Left renal cortex interstitium (tissue), 4 donors: Measurements from ENCODE around the gene SERPINE2. TPM values are rescaled to one million over a fixed set of nuclear protein-coding genes. Genes with fewer than 3 reads are reported as not detected.

ENCODE experiments used
- DNase-seq, 4 donors: peaks; one replicate each; pipeline ENCODE4 v3.0.0-alpha.2; 2013; ENCODE audit warnings: low read depth in 4 of 4, low spot score in 2 of 4, missing footprints in 1 of 4
- polyA plus RNA-seq, 4 donors: library from polyadenylated mRNA; unstranded; fragments of 120-200 nt; gene quantifications; one replicate each; pipeline ENCODE4 v1.2.1, GENCODE V29; 2013; ENCODE audit not compliant: insufficient read length in 4 of 4

The SERPINE2 gene
- polyA plus RNA-seq, 4 donors = 95.5 to 140 (median 124) TPM

DNA sequence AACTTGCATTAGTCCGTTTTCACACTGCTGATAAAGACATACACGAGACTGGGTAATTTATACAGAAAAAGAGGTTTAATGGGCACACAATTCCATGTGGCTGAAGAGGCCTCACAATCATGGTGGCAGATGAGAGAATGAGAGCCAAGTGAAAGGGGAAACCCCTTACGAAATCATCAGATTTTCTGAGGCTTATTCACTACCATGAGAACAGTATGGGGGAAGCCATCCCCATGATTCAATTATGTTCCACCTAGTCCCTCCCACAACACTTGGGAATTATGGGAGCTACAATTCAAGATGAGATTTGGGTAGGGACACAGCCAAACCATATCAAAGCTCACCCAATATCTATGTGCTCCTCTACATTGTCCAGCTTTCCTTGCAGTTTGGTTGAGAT is 16.0 kb upstream of the SERPINE2 start:
- no peak for DNase-seq

DNA sequence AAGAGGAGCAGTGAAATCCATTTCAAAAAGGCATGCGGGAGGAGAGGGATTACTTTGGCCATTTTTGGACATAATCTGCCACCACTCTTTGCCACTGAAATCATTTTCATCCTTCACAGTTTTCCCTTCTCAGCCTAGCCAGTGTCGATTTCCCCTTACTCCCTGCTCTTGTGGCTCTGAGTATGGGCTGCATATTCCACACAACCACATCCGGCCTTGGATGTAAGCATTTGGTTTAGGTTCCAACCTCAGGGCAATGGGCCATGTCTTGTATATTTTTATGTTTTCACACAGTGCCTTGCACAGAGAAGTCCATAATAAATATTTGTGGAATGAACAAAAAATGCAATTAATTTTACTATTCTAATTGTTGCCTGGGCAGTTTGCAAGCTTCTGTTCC is 7.7 kb upstream of the SERPINE2 start:
- no peak for DNase-seq

DNA sequence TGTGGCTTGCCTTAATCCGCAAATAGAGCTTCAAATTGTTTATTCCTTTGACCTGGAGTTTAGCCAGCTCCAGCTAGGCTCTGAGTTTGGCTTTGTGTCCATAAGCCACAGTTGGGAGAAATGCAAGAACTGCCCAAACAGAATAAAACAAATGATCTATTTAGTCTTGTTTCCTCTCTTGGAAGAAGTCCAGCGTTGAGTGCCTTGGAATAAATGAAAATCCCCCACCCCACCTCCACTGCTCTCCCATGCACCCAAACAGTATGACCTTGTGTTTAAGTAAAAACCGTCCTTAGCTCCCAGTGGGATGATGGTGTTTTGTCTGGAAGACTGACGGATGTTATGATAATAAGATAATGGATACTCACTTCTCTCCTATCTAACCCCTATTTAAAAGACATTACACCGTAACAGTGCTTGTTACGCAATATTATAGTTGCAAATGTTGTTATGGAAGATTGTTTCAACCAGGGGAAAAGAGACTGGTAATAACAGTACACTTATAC is 3.2 kb upstream of the SERPINE2 start:
- DNase-seq = no peak

DNA sequence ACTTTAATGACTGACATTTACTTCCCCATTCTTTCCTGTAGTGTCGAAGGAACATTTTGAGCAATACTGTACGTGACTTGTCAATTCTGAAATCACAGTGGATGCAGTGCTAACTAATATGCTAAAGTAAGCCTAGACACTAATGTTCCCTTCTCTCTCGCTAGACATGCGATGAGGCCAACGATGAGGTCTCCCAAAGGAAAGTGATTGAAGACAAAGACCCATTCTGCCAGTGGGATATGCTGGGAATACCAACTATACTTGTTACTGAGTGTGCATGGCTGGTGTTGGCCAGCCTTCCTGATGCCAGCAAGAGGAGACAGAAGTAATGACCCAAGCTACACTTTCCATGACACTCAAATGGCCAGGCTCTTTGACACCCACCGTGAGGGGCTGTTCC is 2.5 kb upstream of the SERPINE2 start:
- no peak for DNase-seq

DNA sequence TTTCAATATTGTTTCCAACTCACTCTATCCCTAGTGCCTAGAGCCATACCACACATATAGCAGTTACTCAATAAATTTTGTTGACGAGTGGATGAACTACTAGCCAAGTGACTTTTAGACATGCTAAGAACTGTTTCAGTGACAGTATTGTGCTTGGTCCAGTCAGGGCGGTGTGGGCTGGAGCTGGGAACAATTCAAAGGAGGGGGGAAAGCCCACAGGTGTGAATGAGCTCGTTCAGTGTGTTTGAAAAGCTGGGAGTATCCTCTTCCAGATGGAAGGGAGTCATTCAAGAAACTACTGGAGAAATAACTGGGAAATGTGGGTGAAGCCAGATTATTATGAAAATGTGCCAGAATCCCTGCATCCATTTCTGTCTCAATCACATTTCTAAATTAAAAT is 1.7 kb upstream of the SERPINE2 start:
- DNase-seq = no peak

DNA sequence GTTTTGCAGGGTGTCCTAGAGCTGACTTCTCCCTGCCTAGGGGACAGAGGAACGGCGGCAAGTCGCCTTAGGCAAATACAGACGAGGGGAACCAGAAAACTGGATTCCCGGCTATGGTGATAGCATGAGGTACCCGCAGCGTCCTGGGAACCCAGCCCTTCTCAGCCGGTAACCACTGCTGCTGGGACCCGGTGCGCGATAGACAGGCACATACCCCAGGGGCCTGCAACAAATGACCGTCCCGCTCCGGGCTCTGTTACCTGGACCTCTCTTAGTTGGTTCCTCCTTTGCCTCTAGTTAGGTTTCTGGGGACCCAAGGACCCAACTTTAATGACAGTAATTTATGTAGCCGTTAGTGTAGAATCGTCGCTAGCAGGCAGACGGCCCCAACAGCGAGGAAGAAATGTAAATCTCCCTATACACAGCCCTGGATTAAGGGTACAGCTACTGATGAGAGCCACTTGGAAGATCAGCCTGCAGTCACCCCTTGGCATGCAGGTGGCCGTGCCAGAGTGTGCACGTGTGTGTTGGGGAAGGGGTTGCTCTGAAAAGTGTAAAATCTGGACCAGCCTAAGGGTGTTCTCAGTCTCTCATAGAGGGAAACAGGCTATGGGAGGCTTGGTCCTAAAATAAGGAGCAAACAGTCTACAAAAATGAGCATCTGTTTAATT is 819 bp upstream of the SERPINE2 start:
- DNase-seq = no peak

DNA sequence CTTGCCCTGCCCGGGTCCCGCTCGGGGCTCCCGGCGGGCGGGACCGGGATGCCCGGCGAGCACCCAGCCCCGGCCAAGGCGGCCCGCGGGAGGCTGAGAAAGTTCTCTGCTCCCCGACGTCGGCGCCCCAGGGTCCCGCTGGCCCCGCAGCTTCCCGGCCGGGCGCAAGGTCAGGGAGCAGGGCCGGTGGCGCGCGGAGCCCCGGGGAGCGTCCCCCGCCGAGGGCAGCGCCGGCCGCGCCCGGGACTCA is 331 bp downstream of the SERPINE2 start:
- no peak for DNase-seq

DNA sequence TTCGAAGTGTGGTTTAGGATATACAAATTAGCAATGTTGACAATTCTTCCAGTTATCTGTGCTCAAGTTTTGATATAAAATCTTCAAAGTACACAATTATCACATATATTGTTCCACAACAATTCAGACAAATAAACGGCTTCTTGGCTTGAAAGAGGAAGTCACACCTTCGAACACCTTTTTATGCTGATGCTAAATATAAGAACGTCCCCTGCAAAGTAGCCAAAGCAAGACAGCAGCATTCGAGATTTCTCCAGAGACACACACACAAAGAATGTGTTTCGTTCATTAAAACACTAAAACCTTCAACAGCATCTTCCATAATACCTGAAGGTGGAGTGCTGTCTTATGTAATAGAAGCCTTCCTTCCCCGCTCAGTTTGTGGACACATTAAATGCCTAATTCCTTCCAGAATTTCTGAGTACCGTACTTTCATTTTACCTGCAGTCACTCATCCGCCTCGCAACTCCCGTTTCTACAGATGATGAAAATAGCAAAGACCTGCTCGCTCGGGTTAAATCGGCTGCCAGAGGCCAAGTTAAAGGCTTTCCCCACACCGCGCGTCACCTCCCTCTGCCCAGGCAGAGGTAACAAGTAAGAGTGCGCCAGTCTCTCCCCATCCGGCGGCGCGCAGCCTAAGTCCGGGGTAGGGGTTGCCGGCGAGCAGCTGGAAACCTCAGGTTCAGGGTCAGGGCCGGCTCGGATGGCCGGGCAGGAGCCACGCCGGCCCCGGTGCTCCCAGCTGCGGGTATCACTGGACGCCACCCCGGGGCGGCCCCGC is 847 bp downstream of the SERPINE2 start:
- no peak for DNase-seq

DNA sequence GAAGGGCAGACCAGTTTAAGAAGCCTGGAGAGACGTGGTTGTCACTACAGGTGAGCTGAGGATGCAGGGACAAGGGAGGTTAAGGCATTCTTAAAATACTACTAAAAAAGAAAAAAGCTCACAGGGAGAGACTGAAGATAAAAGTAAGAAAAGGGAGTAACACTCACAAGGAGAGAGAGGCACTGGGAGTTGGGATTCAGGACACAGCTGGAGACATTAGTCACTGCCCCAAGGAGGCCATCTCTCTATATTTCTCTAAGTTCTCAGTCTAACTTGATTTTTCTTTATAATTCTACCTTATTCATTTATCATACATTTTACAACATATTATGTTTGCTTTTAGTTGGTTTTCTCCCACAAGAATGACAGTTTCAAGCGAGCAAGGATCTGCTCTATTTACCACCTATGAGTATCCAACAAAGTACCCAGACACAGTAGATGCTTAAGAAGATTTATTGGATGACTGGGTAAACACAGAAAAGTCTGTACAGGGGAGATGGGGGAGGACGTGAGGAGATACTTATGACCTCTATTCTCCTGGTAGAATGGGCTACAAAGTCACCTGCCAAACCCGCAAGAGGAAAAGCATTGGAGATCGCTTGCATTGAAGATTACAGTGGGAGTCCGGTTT is 2.2 kb downstream of the SERPINE2 start:
- no peak for DNase-seq

DNA sequence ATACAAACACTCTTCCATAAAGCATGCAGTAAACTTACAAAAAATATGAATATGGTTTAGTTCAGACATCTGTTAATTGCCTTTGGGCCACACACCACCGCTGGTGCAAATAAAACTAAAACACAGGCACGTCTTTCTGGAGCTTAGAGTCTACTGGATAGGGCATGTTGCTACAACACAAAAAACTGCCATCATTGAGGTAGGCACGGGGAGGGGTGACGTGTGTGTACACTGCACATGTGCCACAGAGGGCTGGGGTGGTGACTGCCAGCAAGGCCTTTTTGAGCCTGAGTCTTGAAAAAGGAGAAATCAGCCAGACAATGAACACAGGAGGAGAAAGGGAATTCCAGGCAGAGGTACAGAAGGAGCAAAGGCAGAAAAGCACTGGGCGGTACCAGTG is 5.1 kb downstream of the SERPINE2 start:
- no peak for DNase-seq

DNA sequence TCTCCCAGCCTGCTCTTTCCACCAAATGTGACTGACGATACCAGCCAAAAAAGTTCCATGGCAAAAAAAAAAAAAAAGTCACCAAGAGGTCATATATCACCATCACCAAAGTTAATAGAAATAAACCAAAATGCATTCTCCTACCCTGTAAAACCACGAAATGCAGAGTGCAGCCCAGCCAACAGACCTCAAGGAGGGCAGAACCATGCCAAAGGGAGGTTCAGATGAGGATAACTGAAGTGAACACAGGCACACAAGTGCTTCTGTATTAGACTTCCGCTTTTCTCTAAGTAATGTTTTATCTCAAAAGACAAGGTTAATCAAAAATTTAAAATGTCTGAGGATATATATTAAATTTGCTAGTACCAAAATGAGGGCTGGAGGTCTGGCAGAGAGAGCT is 5.5 kb downstream of the SERPINE2 start:
- no peak for DNase-seq

DNA sequence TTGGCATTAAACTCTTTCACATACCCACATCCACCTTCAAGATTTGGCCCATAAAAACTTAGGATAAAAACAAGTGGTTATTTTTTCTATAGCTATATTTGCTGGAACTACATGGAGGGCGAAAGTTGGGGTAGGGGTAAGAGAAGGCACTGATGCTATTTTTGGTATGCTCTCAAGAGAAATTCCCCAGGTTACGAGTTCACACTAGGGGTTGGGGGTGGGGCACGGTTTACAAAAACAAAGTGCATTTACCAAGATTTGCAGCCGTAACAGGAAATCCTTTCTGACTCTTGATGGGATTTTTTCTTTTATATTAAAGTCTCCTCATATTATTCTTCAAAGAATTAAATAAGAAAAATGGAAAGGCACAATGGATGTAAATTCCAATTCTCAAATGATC is 6.8 kb downstream of the SERPINE2 start:
- DNase-seq = no peak

DNA sequence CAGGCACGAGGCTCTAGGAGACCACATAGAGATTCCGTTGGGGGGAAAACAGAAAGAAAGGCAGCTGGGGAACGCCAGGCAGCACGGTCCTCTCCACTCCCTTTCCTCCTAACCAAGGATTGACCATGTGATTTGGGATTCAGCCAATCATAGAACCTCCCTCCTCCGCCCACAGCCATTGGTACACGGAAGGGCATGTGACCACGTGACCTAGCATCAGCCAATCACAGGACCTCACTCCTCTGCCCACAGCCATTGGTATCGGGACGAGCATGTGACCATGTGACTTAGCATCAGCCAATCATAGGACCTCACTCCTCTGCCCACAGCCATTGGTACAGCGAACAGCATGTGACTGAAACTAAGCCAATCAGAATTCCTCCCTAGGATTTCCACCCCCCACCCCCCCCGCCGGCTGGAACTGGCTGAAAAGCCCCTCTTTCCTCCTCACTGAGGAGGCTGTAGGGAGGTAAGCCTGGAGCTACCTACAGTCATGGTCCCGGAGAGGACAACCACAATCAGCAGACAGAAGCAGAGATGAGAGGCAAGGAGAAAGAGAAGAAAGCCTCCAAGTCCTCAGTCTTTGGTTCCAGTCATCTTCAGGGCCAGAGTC is 7.6 kb downstream of the SERPINE2 start:
- no peak for DNase-seq

DNA sequence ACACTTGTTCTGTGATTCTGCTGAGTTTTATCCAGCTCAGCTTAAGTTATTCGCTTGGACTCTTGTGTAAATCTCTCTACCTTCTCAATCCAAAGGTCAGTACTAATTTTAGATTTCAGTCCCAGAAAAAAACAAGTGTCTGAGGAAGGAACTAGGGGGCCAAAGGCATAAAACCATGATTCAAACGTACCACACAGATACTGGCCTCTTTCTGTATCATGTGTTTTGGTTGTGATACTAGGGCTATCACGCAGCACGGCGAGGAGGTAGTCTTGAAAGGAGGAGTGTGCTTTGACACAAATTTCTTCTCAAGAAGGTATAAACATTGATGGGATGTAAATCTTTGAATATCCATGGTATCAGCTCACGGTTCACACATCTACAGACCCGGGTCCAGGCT is 8.3 kb downstream of the SERPINE2 start:
- no peak for DNase-seq

DNA sequence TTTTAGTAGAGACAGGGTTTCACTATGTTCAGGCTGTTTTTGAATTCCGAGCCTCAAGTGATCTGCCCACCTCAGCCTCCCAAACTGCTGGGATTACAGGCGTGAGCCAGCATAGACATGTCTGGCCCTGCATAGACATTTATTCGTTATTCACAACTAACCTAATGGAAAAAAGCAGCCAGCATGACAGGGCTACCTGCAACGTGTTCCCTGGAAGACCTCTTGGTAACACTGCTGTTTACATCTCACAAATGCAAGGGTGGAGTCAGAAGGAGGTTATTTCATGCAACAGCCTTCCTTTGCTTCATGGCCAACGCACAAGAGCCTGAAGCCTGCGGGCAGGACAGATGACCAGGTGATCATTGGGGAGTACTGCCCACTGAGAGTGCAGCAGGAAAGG is 9.2 kb downstream of the SERPINE2 start:
- no peak for DNase-seq

DNA sequence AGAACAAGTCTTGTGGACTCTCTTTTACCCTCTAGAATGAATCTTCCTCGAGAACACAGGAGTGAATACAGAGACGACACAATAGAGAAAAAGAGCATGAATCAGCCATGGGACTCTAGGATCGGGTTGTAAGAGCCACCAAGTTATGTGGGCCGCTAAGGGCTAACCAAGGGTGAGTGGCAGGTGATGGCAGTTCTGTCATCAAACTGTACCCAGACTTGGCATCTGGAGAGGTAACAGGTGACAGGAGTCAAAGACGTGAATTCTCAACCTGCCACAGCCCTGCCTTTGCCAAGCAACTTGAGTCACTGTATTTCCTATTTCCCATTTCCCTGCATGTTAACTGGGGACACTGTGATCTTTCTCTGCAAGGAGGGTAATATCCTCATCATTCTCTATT is 11.2 kb downstream of the SERPINE2 start:
- DNase-seq = no peak

DNA sequence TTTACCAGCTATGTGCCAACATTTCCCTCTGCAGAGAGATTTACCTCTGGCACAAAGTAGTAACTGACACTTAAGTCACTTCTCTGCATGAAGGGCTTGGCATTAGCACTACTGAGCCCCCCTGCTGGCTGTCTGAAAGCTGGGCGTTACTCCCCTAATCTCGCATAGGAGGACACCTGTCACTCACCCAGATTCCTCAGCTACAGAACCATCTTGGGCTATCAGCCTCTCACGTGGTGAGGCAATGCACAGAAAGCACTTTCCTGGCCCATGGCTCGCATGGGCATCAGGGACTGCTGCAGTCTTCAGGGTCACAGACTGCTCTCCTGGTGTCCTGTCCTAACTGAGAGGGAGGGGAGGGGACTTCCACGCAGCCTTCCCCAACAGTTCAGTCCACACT is 12.0 kb downstream of the SERPINE2 start:
- DNase-seq = no peak

DNA sequence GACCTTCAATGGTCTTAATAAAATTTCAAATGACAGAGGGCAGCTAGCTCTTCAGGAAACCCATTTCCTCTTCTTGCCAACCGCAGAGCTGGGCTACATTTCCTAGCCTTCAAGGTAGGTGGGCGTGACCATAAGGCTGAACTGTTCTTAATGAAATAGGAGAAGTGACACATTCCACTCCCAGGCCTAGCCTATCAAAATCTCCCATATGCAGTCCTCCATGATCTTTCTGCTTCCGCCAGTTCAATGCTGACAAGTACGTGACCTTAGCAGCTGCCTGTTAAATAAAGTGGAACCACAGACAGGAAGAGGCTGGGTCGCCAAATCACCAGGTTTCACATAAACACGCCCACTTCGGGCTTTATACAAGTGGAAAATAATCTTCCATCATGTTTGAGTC is 13.2 kb downstream of the SERPINE2 start:
- no peak for DNase-seq

DNA sequence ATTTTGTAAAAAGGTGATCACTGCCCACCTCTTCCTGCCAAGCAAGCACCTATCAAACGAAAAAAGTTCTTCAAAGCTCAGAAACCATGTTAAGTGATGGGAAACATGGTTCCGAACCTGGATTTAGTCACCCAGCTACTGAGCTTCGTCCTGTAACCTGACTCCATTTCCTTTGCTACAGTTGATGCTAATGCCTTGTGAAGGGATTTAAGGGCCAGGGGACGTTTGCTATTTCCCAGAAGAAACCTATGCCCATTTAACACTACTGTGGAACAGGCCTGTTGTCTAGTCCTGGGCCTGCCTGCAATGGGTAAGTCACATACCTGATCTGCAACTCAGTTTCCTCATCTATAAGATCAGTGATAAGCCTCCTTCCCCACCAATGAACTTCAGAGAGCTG is 14.8 kb downstream of the SERPINE2 start:
- no peak for DNase-seq

DNA sequence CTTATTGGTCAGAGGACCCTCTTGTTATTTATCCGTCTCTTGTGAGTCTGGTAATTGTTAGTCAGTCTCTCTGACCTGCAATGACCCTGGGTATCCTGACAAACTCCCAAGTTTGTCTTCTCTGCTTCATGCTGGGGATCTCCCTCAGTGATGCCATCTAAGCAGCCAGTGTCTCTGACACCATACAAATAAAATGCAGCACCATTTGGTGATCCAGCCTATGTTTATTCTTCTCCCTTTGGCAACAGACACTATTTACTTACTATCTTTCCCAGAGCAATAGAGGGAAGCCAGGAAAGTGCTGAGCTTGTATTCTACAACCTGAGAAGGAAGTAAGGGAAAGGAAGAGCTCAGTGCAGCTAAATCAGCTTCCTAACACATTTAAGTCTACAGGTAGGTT is 15.9 kb downstream of the SERPINE2 start:
- DNase-seq = no peak

DNA sequence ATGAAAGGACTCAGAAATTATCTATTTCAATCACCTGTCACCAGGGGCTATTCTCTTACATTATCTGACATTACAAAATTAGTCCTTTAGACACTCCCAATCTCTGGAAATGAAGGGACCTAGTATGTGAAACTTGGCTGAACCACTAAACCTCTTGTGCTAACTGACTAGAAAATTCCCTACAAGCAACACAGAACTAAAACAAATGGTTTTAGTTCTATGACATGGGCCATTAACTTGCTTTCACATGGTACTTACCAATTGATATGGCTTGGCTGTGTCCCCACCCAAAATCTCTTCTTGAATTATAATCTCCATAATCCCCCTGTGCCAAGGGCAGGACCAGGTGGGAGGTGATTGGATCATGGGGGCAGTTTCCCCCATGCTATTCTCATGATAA is 16.6 kb downstream of the SERPINE2 start:
- no peak for DNase-seq

DNA sequence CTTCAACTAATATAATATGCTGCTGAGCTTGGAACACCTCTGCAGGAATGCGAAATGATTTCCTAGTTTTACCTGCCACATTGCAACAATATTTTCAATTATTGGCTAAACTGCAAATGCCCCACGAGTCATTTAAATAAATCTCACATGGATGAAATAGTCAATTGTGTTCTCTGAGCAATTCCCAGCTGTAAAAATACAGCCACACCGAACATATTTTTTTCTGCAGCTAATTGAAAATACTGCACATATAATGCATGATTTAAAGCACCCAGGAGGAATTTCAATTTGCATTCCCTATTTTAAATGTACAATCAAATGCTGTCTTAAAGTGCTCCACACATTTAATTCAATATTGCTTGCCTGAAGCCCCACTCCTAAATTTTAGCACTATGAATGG is 18.6 kb downstream of the SERPINE2 start:
- DNase-seq = no peak
